ENCODE data around the gene GRIK5.

- TF ChIP-seq FOXK2 (IDR thresholded peaks at IDR 0.05) (no peak), PKNOX1 (IDR thresholded peaks at IDR 0.05) (no peak), FOXM1 (IDR thresholded peaks at IDR 0.05; ENCODE audit: borderline replicate concordance) (no peak), TARDBP (IDR thresholded peaks at IDR 0.05) (no peak), L3MBTL2 (conservative IDR thresholded peaks at IDR 0.05) (no peak), CTBP1 (IDR thresholded peaks at IDR 0.05; ENCODE audit: borderline replicate concordance) (no peak), ZNF384 (IDR thresholded peaks at IDR 0.05) (no peak), SP1 (IDR thresholded peaks at IDR 0.05) (no peak)
Observed at GRCh38 chr19:42093926-42094325, 23.9 kb upstream of the GRIK5 start.
